SK-N-SH (cell line): Measurements from ENCODE around the gene CTSO.

Experiments
- CTCF ChIP-seq: fragments of 200-600 bp; sonication (generic); IDR thresholded peaks from 2 replicates; pipeline ENCODE4 v1.6.1; 2017; ENCODE audit warnings: antibody characterized with exemption, mild to moderate bottlenecking, moderate library complexity
- EP300 ChIP-seq, 2 experiments: IDR thresholded peaks; 2 replicates each; pipeline versions ENCODE4 v1.4.0 to v1.6.1; 2012; ENCODE audit warnings: borderline replicate concordance in 1 of 2, low read depth in 1 of 2, low read length in 1 of 2
- EZH2phosphoT487 ChIP-seq: fragments of 200-600 bp; sonication (generic); IDR thresholded peaks from 2 replicates; pipeline ENCODE4 v1.6.1; 2017; ENCODE audit warnings: low read depth, mixed run types, mild to moderate bottlenecking, antibody characterized with exemption, moderate library complexity, borderline replicate concordance
- FOXJ3 ChIP-seq: sonication (generic); formaldehyde crosslinking; IDR thresholded peaks from 2 replicates; pipeline ENCODE4 v1.5.1; 2020; ENCODE audit warnings: mild to moderate bottlenecking, missing genetic modification reagents
- FOXM1 ChIP-seq: IDR thresholded peaks from 2 replicates; pipeline ENCODE4 v1.4.0; 2012; ENCODE audit warnings: low read depth, mild to moderate bottlenecking
- MAX ChIP-seq: IDR thresholded peaks from 2 replicates; pipeline ENCODE4 v1.4.0; 2012; ENCODE audit warnings: low read depth
- NFIC ChIP-seq: IDR thresholded peaks from 2 replicates; pipeline ENCODE4 v1.4.0; 2012; ENCODE audit warnings: borderline replicate concordance
- POLR2AphosphoS5 ChIP-seq: IDR thresholded peaks from 2 replicates; pipeline ENCODE4 v1.6.1; 2012; ENCODE audit warnings: low read depth, low read length
- RCOR1 ChIP-seq: fragments of 150-350 bp; IDR thresholded peaks from 2 replicates; pipeline ENCODE4 v1.6.1; 2017; ENCODE audit warnings: antibody characterized with exemption, low read length
- REST ChIP-seq: IDR thresholded peaks from 2 replicates; pipeline ENCODE4 v1.6.1; 2012; ENCODE audit warnings: mild to moderate bottlenecking, low read depth, low read length, moderate library complexity
- RFX5 ChIP-seq: IDR thresholded peaks from 2 replicates; pipeline ENCODE4 v1.6.1; 2012; ENCODE audit warnings: mild to moderate bottlenecking, improper control_type of control experiment, low read length
- SMC3 ChIP-seq: IDR thresholded peaks from 2 replicates; pipeline ENCODE4 v1.6.1; 2012; ENCODE audit warnings: low read depth, low read length, improper control_type of control experiment
- TAF1 ChIP-seq: IDR thresholded peaks from 2 replicates; pipeline ENCODE4 v1.6.1; 2012; ENCODE audit warnings: low read depth, mild to moderate bottlenecking, low read length, moderate library complexity, borderline replicate concordance
- ZBTB33 ChIP-seq: IDR thresholded peaks from 2 replicates; pipeline ENCODE4 v1.4.0; 2012; ENCODE audit warnings: low read depth, borderline replicate concordance

- TF ChIP-seq CTCF (no peak), ZBTB33 (no peak), MAX (no peak), EP300 (IDR thresholded peaks at IDR 0.05; ENCODE audit: borderline replicate concordance in 1 of 2, low read depth in 1 of 2, low read length in 1 of 2) (no peak), EZH2phosphoT487 (no peak), POLR2AphosphoS5 (no peak), SMC3 (no peak), NFIC (no peak), RFX5 (no peak), TAF1 (no peak), REST (no peak), FOXJ3 (no peak), FOXM1 (no peak), RCOR1 (no peak)
Observed at GRCh38 chr4:155959417-155959816, 5.8 kb upstream of the CTSO start.
